Activated CD4-positive, alpha-beta memory T cell treated with anti-CD3 and anti-CD28 coated beads for 36 hours (primary cell): ENCODE measurements around the gene HDDC3. TPM values are rescaled to one million over a fixed set of nuclear protein-coding genes. Genes with fewer than 3 reads are reported as not detected.

Experiments used
- CTCF ChIA-PET: fragments of 350-600 bp; sonication (Branson Sonifier 250); formaldehyde crosslinking; loops from one replicate; lab custom pipeline; 2021; ENCODE audit warnings: antibody characterized with exemption, inconsistent platforms; lab: Charles Lee
- POLR2A ChIA-PET: fragments of 350-600 bp; sonication (Branson Sonifier 250); formaldehyde crosslinking; loops from one replicate; lab custom pipeline; 2021; ENCODE audit warnings: antibody characterized with exemption; lab: Charles Lee
- DNase-seq: peaks from one replicate; pipeline ENCODE4 v3.0.0-alpha.2; 2020
- H3K27ac Mint-ChIP-seq: one replicate; pipeline ENCODE4 v1.8.0; 2021; ENCODE audit warnings: mixed read lengths
- H3K27me3 Mint-ChIP-seq: one replicate; pipeline ENCODE4 v1.8.0; 2021; ENCODE audit warnings: mixed read lengths
- H3K36me3 Mint-ChIP-seq: one replicate; pipeline ENCODE4 v1.8.0; 2021; ENCODE audit warnings: mixed read lengths
- H3K4me1 Mint-ChIP-seq: one replicate; pipeline ENCODE4 v1.8.0; 2021; ENCODE audit warnings: low read depth, mixed read lengths
- H3K4me3 Mint-ChIP-seq: one replicate; pipeline ENCODE4 v1.8.0; 2021; ENCODE audit warnings: mild to moderate bottlenecking, mixed read lengths
- H3K9me3 Mint-ChIP-seq: one replicate; pipeline ENCODE4 v1.8.0; 2021; ENCODE audit warnings: mixed read lengths
- intact Hi-C: fragments of 100-400 bp; cut with micrococcal nuclease; formaldehyde crosslinking; loops from one replicate; pipeline ENCODE4 v1.15.1; 2023
- total RNA-seq, 2 experiments: library from RNA; stranded (reverse); gene quantifications; one replicate each; pipeline ENCODE4 v1.2.3, GENCODE V29; 2021

HDDC3 gene
- total RNA-seq, 2 experiments from 2014 or later: 45.0 to 45.8 TPM

DNA sequence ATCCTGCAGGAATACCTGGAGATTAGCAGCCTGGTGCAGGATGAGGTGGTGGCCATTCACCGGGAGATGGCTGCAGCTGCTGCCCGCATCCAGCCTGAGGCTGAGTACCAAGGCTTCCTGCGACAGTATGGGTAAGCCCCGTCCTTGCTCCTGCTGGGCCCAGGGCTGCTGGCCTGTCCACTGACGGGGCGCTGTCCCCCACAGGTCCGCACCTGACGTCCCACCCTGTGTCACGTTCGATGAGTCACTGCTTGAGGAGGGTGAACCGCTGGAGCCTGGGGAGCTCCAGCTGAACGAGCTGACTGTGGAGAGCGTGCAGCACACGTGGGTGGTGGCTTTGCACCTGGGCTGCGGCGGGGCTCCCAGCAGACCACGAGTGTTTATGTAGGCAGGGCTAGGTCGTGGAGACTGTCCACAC is 43.0 kb downstream of the HDDC3 start:
- intact Hi-C loops: loop anchor here (5.0 to 10.0 kb wide), 2 partner anchors 172 to 565 kb away; partner anchors contain the start of gene BLM
- no peak overlapping the region for H3K27ac Mint-ChIP-seq
- peaks cover 4% of the 10 kb centered on the region for H3K36me3 Mint-ChIP-seq
- no peak overlapping the region for H3K4me3 Mint-ChIP-seq
- peaks cover 13% of the 10 kb centered on the region for H3K4me1 Mint-ChIP-seq
- no peak for DNase-seq
- CTCF ChIA-PET: interaction anchor here (0.8 to 2.2 kb wide), 2 partner anchors 12 to 241 kb away, joined by 4 to 11 read pairs; no protein-coding TSS in a partner anchor
- H3K27me3 Mint-ChIP-seq: peaks cover 6% of the 10 kb centered on the region
- POLR2A ChIA-PET: interaction anchor here (0.5 to 0.6 kb wide), 2 partner anchors 25 to 596 kb away, joined by 3 read pairs; no protein-coding TSS in a partner anchor
- H3K9me3 Mint-ChIP-seq: no peaks in the 10 kb centered on the region

DNA sequence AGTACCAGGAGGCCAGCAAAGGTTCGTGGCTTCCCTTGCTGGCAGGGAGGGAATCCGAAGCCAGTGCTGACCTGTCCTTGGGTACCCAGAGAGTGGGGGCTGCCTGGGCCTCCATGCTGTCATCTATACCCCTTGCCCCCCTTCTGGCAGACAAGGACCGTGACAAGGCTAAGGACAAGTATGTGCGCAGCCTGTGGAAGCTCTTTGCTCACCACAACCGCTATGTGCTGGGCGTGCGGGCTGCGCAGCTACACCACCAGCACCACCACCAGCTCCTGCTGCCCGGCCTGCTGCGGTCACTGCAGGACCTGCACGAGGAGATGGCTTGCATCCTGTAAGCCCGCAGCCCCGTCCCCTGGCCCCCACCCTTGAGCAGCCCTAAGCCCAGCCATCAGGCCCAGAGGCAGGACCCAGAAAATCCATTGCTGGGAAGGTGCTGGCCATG is 45.3 kb downstream of the HDDC3 start:
- Mint-ChIP-seq H3K4me1 (peaks cover 20% of the 10 kb centered on the region), H3K4me3 (no peak overlapping the region), H3K27ac (no peak overlapping the region), H3K9me3 (no peaks in the 10 kb centered on the region), H3K36me3 (peaks cover 4% of the 10 kb centered on the region), H3K27me3 (peaks cover 6% of the 10 kb centered on the region)
- CTCF ChIA-PET: interaction anchor here (1.0 to 4.4 kb wide), 18 partner anchors 11 to 567 kb away, joined by 3 to 65 read pairs (median 7); partner anchors contain the start of genes BLM, HDDC3, MAN2A2 and UNC45A
- intact Hi-C loops: loop anchor here (5.0 to 10.0 kb wide), 2 partner anchors 170 to 562 kb away; partner anchors contain the start of gene BLM
- POLR2A ChIA-PET: interaction anchor here (0.5 kb wide), 2 partner anchors 16 to 167 kb away, joined by 3 read pairs; no protein-coding TSS in a partner anchor
- no peak for DNase-seq

DNA sequence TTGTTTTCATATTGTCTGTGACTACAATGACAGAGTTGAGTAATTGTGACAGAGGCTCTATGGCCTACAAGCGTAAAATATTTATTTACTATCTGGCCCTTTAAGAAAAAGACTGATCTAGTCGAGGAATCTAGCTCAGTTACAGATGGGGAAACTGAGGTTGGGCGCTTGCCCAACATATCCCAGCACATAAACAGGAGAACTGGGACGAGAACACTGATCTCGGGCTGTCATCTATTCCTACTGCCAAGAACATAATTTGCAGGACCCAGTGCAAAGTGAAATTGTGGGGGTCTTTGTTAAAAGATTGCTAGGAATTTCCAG is 46.1 kb downstream of the HDDC3 start:
- Mint-ChIP-seq H3K4me1 (peaks cover 20% of the 10 kb centered on the region), H3K27ac (no peak overlapping the region)
- no peak for DNase-seq

DNA sequence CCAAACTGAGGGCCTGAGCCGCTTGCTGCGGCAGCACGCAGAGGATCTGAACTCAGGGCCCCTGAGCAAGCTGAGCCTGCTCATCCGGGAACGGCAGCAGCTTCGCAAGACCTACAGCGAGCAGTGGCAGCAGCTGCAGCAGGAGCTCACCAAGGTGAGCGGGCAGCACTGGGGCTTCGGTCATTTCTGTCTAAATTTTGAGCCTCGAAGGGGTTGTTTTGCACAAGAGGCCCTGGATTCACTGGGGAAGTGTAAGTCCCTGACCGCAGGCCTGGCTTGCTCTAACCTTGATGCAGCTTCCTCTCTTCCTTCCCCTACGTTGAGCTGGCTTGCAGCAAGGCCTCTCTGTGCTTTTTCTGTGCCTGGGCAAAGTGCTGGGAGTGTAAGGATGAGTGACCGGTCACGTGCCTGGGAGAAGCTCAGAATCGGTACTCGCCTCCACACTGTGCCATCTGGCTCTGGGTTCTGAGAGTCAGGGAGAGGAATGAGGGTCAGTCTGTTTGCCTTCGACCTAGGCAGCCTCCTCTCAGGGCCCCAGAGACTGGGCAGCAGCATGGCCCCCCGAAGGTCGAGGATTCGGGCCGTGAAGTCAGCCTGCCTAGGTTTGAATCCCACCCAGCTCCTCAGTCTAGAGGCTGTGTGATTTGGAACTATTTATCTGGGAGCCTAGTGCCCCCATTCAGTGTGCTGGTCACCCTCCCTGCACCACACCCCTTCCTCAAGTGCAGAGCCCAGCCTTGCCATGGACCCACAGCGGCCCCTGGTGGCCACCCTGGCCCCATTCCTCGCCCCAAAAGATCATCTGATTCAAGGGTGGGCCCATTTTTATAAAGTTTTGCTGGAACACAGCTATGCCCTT is 46.7 kb downstream of the HDDC3 start:
- POLR2A ChIA-PET: interaction anchor here (0.7 to 2.9 kb wide), 6 partner anchors 12 to 238 kb away, joined by 3 to 14 read pairs (median 4); partner anchors contain the start of gene BLM
- peaks cover 20% of the 10 kb centered on the region for H3K4me1 Mint-ChIP-seq

More for the DNA sequence above, 46.1 kb downstream of the HDDC3 start:
- intact Hi-C loops: loop anchor here (1.0 to 10.0 kb wide), 3 partner anchors 169 to 561 kb away; partner anchors contain the start of gene BLM
- Mint-ChIP-seq H3K4me3 (peak overlapping the region; percentile 26), H3K9me3 (no peaks in the 10 kb centered on the region), H3K27me3 (peaks cover 6% of the 10 kb centered on the region), H3K36me3 (peaks cover 9% of the 10 kb centered on the region)
- ChIA-PET POLR2A (interaction anchor here (1.1 to 2.9 kb wide), 4 partner anchors 12 to 169 kb away, joined by 3 to 14 read pairs (median 4); partner anchors contain the start of gene BLM), CTCF (interaction anchor here (0.6 to 4.4 kb wide), 62 partner anchors 9 to 566 kb away, joined by 3 to 65 read pairs (median 5); partner anchors contain the start of genes BLM, HDDC3, MAN2A2 and UNC45A)

DNA sequence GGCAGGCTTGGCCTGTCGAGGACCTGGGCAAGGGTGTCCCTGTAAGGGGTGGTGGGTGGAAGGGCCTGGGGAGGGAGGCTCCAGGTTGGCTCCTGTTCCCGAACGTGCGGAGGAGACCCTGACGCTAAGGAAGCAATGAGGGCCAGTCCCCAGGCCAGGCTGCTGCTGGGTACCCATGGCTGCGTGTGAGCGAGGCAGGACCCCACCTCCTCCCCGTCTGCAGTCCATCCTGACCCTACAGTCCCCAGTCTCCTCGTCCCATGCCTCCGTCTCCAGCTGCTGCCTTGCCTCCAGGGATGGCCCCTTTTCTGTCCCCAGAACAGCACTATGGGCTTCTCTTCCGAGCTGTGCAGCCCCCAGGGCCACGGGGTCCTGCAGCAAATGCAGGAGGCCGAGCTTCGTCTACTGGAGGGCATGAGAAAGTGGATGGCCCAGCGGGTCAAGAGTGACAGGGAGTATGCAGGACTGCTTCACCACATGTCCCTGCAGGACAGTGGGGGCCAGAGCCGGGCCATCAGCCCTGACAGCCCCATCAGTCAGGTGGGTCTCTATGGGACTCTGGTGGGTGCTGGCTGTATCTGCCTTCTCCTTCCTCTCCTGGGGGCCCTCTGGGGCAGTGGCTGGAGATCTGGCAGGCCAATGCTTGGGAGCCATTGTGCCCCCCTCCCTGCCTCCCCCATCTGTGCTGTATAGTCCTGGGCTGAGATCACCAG is 47.5 kb downstream of the HDDC3 start:
- Mint-ChIP-seq H3K27ac (peak overlapping the region; percentile 74), H3K36me3 (peaks cover 13% of the 10 kb centered on the region), H3K27me3 (peaks cover 6% of the 10 kb centered on the region), H3K4me1 (peaks cover 20% of the 10 kb centered on the region), H3K4me3 (peak overlapping the region; percentile 20), H3K9me3 (no peaks in the 10 kb centered on the region)
- POLR2A ChIA-PET: interaction anchor here (0.7 to 2.9 kb wide), 5 partner anchors 11 to 237 kb away, joined by 3 to 14 read pairs (median 4); partner anchors contain the start of gene BLM
- no peak for DNase-seq
- intact Hi-C loops: loop anchor here (5.0 to 10.0 kb wide), 2 partner anchors 168 to 560 kb away; partner anchors contain the start of gene BLM
- CTCF ChIA-PET: interaction anchor here (0.7 to 4.4 kb wide), 43 partner anchors 9 to 592 kb away, joined by 3 to 65 read pairs (median 6); partner anchors contain the start of genes BLM, HDDC3, MAN2A2 and UNC45A

More for the DNA sequence above, 46.7 kb downstream of the HDDC3 start:
- H3K4me3 Mint-ChIP-seq: peak overlapping the region; percentile 26
- H3K27me3 Mint-ChIP-seq: peaks cover 6% of the 10 kb centered on the region
- intact Hi-C loops: loop anchor here (1.0 to 10.0 kb wide), 3 partner anchors 168 to 561 kb away; partner anchors contain the start of gene BLM
- H3K9me3 Mint-ChIP-seq: no peaks in the 10 kb centered on the region
- peaks cover 9% of the 10 kb centered on the region for H3K36me3 Mint-ChIP-seq
- CTCF ChIA-PET: interaction anchor here (0.6 to 4.4 kb wide), 68 partner anchors 9 to 593 kb away, joined by 3 to 65 read pairs (median 4); partner anchors contain the start of genes BLM, HDDC3, MAN2A2 and UNC45A
- peak overlapping the region; percentile 74 for H3K27ac Mint-ChIP-seq
- peak; percentile 86 for DNase-seq

DNA sequence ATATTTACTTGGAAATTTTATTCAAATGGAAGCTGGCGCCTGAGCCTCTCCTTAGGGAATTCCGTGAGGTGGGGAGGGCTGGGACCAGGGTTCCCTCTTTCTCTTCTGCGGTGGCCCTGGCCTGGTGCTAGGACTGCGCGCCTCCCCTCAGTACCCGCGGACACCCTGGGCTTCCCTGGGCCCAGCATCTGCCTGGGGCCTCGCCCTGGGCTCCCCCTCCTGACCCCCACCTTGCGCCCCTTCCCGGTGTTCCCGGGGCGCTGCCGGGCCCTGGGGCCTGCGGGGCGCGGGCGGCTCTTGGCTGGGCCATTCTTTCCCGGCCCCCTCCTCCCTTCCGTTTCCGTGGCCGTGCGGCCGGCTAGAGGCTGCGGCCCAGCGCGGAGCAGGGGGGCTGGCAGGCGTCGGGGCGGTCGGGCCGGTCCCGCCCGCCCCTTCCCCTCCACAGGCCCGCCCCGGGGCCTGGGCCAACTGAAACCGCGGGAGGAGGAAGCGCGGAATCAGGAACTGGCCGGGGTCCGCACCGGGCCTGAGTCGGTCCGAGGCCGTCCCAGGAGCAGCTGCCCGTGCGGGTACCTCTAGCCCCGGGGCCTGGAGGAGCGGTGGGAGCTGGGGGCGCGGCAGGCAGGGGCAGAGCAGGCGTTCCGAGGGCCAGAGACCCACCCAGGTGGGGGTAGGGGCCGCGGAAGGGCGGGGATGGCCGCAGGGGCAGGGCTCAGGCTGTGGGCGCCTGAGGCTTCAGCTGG is 48.2 kb downstream of the HDDC3 start, which contains the start of gene FES:
FES (plus strand) TSS at position 529 of the 743 bp plus-strand sequence. CDS start 542 bp downstream, outside the sequence.
- Mint-ChIP-seq H3K27ac (peak within 1 kb of the TSS; percentile 74), H3K4me1 (peaks cover 22% of the 10 kb centered on the region)
- POLR2A ChIA-PET: interaction anchor here (1.3 to 2.9 kb wide), 2 partner anchors 10 to 18 kb away, joined by 4 to 14 read pairs; no protein-coding TSS in a partner anchor

DNA sequence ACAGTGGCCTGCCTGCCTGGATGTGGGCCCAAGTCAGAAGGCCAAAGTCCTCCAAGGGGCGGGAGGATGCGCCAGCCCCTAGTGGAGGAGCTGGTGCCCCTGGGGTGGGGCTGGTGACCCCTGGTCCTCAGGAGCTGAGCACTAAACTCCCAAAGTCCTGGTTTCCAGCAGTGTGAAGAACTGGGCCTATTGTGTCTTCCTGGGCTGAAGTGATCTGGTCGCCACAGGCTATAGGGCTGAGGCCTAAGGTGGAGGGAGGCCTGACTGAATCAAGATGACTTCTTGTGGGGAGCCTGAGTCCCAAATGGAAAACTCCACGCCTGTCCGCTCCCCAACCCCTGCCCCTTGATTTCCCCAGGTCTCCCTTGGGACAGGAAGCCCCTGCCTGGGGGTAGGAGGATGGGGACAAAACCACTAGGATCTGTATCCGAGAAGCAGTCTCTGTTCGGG is 48.8 kb downstream of the HDDC3 start:
- Mint-ChIP-seq H3K36me3 (peaks cover 27% of the 10 kb centered on the region), H3K4me3 (no peak overlapping the region), H3K27ac (peak overlapping the region; percentile 64), H3K4me1 (peaks cover 22% of the 10 kb centered on the region), H3K9me3 (no peaks in the 10 kb centered on the region), H3K27me3 (peaks cover 6% of the 10 kb centered on the region)
- intact Hi-C loops: loop anchor here (10.0 kb wide), 1 partner anchor 559 kb away; no protein-coding TSS in a partner anchor
- ChIA-PET CTCF (interaction anchor here (1.0 to 4.4 kb wide), 3 partner anchors 14 to 236 kb away, joined by 3 to 41 read pairs (median 4); partner anchors contain the start of genes HDDC3 and UNC45A), POLR2A (interaction anchor here (2.9 kb wide), 1 partner anchor 10 kb away, joined by 14 read pairs; no protein-coding TSS in a partner anchor)
- peak; percentile 35 for DNase-seq

More for the DNA sequence above, 48.2 kb downstream of the HDDC3 start, which contains the start of gene FES:
- Mint-ChIP-seq H3K4me3 (peak within 1 kb of the TSS; percentile 20), H3K9me3 (no peaks in the 10 kb centered on the region), H3K27me3 (peaks cover 6% of the 10 kb centered on the region), H3K36me3 (peaks cover 21% of the 10 kb centered on the region)
- intact Hi-C loops: loop anchor here (10.0 kb wide), 1 partner anchor 559 kb away; no protein-coding TSS in a partner anchor
- peak; percentile 41 for DNase-seq
- CTCF ChIA-PET: interaction anchor here (1.0 to 4.4 kb wide), 10 partner anchors 13 to 563 kb away, joined by 3 to 65 read pairs (median 12); partner anchors contain the start of genes BLM, HDDC3, MAN2A2 and UNC45A

DNA sequence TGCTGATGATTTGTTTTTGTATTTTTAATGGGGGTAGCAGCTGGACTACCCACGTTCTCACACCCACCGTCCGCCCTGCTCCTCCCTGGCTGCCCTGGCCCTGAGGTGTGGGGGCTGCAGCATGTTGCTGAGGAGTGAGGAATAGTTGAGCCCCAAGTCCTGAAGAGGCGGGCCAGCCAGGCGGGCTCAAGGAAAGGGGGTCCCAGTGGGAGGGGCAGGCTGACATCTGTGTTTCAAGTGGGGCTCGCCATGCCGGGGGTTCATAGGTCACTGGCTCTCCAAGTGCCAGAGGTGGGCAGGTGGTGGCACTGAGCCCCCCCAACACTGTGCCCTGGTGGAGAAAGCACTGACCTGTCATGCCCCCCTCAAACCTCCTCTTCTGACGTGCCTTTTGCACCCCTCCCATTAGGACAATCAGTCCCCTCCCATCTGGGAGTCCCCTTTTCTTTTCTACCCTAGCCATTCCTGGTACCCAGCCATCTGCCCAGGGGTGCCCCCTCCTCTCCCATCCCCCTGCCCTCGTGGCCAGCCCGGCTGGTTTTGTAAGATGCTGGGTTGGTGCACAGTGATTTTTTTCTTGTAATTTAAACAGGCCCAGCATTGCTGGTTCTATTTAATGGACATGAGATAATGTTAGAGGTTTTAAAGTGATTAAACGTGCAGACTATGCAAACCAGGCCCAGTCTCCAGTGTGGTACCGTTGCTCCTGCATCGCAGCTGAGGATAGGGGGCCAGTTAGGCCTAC is 49.4 kb downstream of the HDDC3 start:
- Mint-ChIP-seq H3K36me3 (peaks cover 33% of the 10 kb centered on the region), H3K9me3 (no peaks in the 10 kb centered on the region), H3K4me3 (peak overlapping the region; percentile 5), H3K4me1 (peaks cover 22% of the 10 kb centered on the region), H3K27ac (peak overlapping the region; percentile 60), H3K27me3 (peaks cover 6% of the 10 kb centered on the region)
- DNase-seq: peak; percentile 40
- POLR2A ChIA-PET: no interaction called here
- CTCF ChIA-PET: interaction anchor here (1.0 to 4.4 kb wide), 3 partner anchors 14 to 235 kb away, joined by 3 to 41 read pairs (median 4); partner anchors contain the start of genes HDDC3 and UNC45A
- intact Hi-C loops: loop anchor here (10.0 kb wide), 1 partner anchor 558 kb away; no protein-coding TSS in a partner anchor

DNA sequence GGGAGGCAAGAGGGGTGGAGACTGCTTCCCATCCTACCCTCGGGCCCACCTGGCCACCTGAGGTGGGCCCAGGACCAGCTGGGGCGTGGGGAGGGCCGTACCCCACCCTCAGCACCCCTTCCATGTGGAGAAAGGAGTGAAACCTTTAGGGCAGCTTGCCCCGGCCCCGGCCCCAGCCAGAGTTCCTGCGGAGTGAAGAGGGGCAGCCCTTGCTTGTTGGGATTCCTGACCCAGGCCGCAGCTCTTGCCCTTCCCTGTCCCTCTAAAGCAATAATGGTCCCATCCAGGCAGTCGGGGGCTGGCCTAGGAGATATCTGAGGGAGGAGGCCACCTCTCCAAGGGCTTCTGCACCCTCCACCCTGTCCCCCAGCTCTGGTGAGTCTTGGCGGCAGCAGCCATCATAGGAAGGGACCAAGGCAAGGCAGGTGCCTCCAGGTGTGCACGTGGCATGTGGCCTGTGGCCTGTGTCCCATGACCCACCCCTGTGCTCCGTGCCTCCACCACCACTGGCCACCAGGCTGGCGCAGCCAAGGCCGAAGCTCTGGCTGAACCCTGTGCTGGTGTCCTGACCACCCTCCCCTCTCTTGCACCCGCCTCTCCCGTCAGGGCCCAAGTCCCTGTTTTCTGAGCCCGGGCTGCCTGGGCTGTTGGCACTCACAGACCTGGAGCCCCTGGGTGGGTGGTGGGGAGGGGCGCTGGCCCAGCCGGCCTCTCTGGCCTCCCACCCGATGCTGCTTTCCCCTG is 50.2 kb downstream of the HDDC3 start:
- Mint-ChIP-seq H3K27ac (no peak overlapping the region), H3K36me3 (peaks cover 41% of the 10 kb centered on the region), H3K27me3 (peaks cover 4% of the 10 kb centered on the region), H3K9me3 (no peaks in the 10 kb centered on the region), H3K4me1 (peaks cover 22% of the 10 kb centered on the region), H3K4me3 (no peak overlapping the region)
- intact Hi-C loops: loop anchor here (10.0 kb wide), 1 partner anchor 557 kb away; no protein-coding TSS in a partner anchor
- ChIA-PET CTCF (interaction anchor here (1.2 kb wide), 1 partner anchor 234 kb away, joined by 3 read pairs; no protein-coding TSS in a partner anchor), POLR2A (interaction anchor here (0.7 kb wide), 1 partner anchor 11 kb away, joined by 3 read pairs; no protein-coding TSS in a partner anchor)
- no peak for DNase-seq
